ENCODE measurements around the gene RASL12.

DNA sequence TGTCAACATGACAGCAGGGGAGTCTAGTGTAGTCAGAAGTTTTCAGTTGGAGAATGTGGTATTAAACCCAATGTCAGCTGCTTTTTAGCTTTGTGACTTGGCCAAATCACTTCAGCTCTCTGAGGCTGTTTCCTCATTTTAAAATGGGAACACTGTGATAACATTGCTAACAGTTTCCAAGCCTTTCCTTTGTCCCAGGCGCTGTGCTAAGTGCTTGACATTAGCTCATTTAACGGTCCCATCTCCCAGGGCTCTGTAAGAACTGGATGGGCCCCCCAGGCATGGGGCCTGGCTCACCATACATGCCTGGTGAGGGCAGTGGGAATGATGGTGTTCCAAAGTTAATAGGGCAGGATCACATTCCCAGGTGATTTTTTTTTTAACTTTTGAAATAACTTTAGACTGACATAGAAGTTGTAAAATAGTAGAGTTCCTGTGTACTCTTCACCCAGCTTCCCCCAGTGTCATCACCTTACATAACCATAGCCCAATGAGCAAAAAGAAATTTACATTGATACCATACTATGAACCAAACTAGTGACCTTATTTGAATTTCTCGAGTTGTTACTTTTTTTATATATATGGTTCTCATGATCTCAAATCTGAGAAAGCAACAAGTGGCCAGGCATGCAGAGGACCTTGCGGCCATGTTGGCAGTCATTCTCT is 7.7 kb downstream of the RASL12 start:
- TF ChIP-seq RFX5 (IDR thresholded peaks at IDR 0.05; ENCODE audit: low read depth, low read length) (no peak), CTCF (conservative IDR thresholded peaks at IDR 0.05; ENCODE audit: low read depth, low read length) (no peak), FOS (IDR thresholded peaks at IDR 0.05; ENCODE audit: low read depth, low read length) (no peak), BHLHE40 (IDR thresholded peaks at IDR 0.05; ENCODE audit: low read depth, low read length) (no peak), CEBPB (IDR thresholded peaks at IDR 0.05; ENCODE audit: low read depth, low read length) (no peak), MAZ (IDR thresholded peaks at IDR 0.05; ENCODE audit: borderline replicate concordance, low read depth, low read length) (no peak), POLR2A (IDR thresholded peaks at IDR 0.05; ENCODE audit: low read depth, low read length) (no peak)
- TF ChIP-seq, protein P1, sequence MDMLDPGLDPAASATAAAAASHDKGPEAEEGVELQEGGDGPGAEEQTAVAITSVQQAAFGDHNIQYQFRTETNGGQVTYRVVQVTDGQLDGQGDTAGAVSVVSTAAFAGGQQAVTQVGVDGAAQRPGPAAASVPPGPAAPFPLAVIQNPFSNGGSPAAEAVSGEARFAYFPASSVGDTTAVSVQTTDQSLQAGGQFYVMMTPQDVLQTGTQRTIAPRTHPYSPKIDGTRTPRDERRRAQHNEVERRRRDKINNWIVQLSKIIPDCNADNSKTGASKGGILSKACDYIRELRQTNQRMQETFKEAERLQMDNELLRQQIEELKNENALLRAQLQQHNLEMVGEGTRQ (IDR thresholded peaks at IDR 0.05; ENCODE audit: low read depth, low read length): no peak

Measured in IMR-90 (cell line).